GM19043 (cell line): ENCODE measurements around the gene SLC12A5.
"Not testable (repeated sequence)": the region's sequence is repeated elsewhere in the genome, so short reads cannot be mapped to it uniquely, and the experiment has no call there.

Experiments
- ATAC-seq: cut with Tn5 transposase; IDR thresholded peaks from one replicate; pipeline ENCODE4 v1.9.1; 2021; ENCODE audit warnings: low read depth; ENCODE audit not compliant: unreplicated experiment

SLC12A5 gene

DNA sequence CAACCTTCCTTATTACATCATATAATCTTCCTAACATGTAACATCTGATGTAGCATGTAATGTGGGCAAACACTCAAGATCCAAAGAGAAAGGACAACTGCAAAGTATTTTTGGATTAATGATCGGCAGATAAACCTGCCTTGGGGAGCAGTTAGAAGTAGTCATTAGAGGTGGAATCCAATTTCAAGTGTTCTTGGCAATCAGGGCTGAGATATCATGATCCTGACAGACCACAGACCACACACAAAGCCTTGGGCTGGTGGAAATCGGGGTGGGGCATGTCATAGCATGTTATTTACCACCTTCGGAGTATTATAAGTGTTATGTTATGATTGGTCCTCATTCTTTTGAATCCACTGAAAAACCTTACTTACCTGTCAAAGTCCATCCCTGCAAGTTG lies 44.4 kb downstream of the SLC12A5 start:
- ATAC-seq = no peak

DNA sequence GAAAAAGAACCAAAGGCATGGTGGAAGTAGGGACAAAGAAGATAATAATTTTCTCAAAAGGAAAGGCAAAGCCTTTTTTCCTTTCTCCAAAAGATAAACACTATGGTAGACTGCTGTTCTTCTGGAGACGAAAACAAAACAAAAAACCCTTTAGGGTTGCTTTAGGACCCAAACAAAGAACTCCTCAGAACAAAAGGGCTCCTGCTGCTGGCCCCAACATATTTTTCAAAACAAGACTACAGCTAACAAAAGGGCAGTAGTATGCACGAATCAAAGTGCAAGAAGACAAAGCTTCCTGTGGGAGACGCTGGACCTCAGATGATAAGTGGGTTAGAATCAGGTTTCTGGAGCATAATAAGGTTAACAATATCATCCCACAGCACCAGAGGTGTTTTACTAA lies 45.0 kb downstream of the SLC12A5 start:
- ATAC-seq = no peak

- no peak for ATAC-seq
Measured at GRCh38 chr20:46076806-46077205, 47.8 kb downstream of the SLC12A5 start.

DNA sequence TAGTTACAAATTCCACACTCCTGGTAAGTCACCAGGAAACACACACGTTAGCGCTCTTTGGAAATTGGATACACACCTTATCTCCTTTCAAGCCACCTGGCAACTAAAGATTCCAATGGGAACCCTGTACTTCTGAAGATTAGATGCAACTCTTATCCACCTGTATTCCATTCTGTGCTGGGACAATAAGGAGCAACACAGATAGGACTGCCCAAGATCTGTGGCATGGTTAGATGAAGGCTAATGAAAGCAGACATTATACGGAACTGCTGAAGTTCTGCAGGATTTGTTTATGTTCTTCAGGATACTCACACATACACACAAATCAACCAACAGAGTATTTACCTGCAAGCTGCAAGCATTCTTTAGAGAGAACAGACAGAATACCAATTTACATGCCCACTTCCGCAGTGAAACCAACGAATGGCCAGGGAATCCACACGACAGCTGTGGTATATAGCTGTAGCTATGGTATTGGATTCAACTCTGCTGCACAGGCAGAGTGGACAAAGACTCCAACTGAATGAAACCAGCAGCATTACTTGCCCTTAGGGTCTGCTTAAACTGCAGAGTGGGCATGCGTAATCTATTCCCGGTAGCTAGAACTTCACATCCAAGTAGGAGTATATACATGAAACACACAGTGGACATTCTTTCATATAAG lies 48.8 kb downstream of the SLC12A5 start:
- no peak for ATAC-seq

DNA sequence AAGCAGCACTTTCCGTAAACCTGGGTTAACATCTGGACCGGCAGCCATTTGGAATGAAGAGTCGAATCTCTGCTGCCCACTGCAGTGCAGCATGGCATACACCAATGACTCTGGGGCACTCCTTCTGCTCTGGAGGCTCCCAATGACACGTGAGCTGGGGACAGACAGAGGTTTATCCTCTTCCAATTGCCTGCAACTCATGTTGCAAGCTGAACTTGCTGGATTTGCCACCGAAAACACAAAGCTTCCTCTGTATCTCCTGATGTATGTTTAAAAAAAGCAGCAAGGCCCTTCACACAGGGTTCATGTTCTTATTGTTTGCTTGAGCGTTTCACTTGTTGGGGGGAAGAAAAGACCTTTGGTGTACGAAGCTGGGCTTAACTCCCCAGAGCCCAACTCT lies 49.9 kb downstream of the SLC12A5 start:
- ATAC-seq = no peak

- no peak for ATAC-seq
Measured at GRCh38 chr20:46081074-46081473, 52.1 kb downstream of the SLC12A5 start.

DNA sequence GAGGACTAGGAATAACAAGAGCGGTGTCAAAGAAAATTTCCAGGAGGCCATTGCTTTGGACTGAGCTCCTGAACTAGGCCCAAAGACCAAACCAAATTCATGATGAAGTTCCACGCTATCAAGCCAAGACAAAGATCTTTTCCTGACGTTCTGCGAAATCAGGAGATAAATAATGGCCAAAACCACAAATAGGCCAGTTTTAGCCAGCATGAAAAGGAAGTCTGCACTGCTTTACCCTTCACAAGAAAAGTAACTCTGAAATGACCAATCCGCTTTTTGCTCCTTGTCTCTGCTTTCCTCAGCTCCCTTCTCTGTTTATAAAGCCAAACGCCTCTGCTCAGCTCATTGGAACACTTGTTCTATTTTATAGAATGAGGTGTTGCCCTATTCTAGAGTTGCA lies 54.1 kb downstream of the SLC12A5 start:
- no peak for ATAC-seq

DNA sequence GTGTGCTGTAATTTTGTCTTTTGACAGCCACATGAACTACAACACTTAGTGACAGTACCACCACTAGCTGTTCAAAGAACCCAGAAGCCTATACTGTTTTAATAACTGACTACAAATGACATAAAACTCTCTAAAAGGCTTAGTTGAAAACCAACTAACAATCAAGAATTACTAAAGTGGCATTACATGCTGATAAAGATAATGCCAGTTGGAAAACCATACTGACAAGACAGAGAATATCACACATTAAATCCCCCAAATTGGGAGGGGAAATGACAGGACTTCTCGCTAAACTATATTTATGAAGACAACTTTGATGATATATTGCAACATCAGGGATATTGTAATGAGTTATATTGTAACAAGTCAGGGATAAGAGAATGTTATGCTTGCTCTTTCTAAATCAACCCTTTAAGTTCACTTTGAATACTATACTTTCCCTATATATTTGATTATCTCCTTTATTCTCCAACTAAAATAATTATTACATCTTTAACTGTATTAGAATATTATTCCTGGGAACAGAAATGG lies 54.6 kb downstream of the SLC12A5 start:
- no peak for ATAC-seq

- ATAC-seq = no peak
Measured at GRCh38 chr20:46084805-46085178, 55.8 kb downstream of the SLC12A5 start.

- no peak for ATAC-seq
Measured at GRCh38 chr20:46085179-46085851, 56.3 kb downstream of the SLC12A5 start.

GRCh38 chr20:46087161-46087560 lies 58.1 kb downstream of the SLC12A5 start:
- ATAC-seq = no peak

GRCh38 chr20:46088409-46089166 lies 59.6 kb downstream of the SLC12A5 start:
- ATAC-seq = no peak

DNA sequence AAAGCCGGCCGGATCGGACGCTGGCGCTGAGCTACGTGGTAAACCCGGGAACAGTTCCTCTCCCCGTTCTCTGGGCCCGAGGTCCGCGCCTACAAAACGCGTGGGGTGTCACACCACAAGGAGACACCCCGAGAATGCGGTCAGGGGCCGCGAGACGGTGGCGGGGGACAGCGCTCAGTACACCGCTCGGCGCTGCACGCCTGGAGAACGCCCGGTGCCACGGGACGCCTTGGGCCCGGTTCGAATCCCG lies 60.1 kb downstream of the SLC12A5 start:
- ATAC-seq = peak; percentile 18

DNA sequence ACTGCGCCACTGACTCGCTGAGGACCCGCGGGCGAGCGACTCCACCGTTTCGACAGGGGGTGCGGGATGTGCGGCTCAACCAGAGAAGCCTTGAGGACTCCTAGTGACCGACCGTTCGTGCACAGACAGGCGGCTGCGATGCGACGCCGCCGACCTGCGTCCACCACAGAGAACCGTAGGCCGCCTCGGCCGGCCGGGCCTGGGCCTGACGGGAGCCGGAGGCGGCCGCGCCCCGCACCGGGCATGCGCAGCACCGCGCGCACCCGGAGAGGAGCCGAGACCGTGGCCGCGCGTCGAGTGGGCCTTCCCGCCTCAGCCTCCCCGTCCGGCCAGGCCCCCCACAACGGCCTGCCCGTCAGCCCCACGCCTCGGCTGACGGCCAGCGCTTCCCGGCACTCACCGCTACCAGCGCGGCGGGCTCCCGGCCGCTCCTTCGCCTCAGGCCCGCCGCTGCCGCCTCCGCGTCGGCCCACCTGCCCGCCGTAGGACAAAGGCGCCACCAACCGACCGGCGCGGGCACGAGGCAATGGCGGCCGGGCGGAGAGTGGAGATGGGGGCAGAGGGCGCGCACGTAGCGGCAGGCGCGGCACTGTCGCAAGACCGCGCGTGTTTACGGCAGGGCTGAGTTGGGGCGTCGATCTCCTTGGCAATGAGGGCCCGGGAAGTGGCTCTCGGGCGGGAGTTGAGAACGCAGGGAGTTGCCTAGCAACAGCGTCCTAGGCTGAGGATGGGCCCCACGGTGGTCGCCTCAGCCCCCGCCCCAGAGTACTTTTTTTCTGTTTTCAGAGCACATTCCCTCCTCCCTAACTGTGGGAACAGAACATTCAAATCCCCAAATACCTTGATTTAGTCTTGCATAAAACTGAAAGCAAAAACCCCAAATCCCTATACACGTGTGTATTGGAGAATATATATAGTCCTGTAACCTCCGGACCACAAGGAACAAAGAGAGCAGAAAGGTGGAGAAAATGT lies 60.7 kb downstream of the SLC12A5 start, which contains the start of gene NCOA5:
Gene NCOA5 (minus strand): TSS at position 546 of the 972 bp plus-strand sequence. CDS start 10,538 bp downstream, outside the sequence.
- peak; percentile 64 for ATAC-seq

- ATAC-seq = not testable (repeated sequence)
Measured at GRCh38 chr20:46091622-46092535, 62.9 kb downstream of the SLC12A5 start.

GRCh38 chr20:46093531-46093930 lies 64.5 kb downstream of the SLC12A5 start:
- ATAC-seq = no peak

DNA sequence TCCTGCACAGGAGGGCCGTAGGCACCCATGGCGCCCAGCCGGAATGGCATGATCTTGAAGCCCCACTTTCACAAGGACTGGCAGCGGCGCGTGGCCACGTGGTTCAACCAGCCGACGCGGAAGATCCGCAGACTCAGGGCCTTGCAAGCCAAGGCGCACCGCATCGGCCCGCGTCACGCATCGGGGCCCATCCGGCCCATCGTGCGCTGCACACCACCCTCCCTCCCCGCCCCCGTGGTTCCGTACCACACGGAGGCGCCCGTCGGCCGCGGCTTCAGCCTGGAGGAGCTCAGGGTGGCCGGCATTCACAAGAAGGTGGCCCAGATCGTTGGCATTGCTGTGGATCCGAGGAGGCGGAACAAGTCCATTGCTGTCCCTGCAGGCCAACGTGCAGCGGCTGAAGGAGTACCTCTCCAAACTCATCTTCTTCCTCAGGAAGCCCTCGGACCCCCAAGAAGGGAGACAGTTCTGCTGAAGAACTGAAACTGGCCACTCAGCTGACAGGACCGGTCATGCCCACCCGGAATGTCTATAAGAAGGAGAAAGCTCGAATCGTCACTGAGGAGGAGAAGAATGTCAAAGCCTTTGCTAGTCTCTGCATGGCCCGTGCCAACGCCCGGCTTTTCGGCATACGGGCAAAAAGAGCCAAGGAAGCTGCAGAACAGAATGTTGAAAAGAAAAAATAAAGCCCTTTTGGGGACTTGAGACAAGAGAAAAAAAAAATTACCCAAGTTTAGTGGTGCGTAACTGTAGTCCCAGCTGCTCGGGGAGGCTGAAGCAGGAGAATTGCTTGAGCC lies 70.7 kb downstream of the SLC12A5 start:
- ATAC-seq = no peak

- not testable (repeated sequence) for ATAC-seq
Measured at GRCh38 chr20:46100444-46100843, 71.4 kb downstream of the SLC12A5 start.

- ATAC-seq = no peak
Measured at GRCh38 chr20:46100988-46101387, 72.0 kb downstream of the SLC12A5 start.
